K562 (cell line): ENCODE data around the gene HFE. TPM values are rescaled to one million over a fixed set of nuclear protein-coding genes. Genes with fewer than 3 reads are reported as not detected.

Experiments
- CHCHD3 ChIP-seq: fragments of 250-450 bp; sonication (Bioruptor Pico); IDR thresholded peaks from 2 replicates; pipeline ENCODE4 v2.1.2; 2022; ENCODE audit warnings: mild to moderate bottlenecking
- COPS2 ChIP-seq: fragments of 450-650 bp; conservative IDR thresholded peaks from 2 replicates; pipeline ENCODE4 v1.6.1; 2016; ENCODE audit warnings: mild to moderate bottlenecking, moderate library complexity
- CREM ChIP-seq: IDR thresholded peaks from 2 replicates; pipeline ENCODE4 v1.6.1; 2014; ENCODE audit warnings: antibody characterized with exemption, low read depth
- DMBX1 ChIP-seq: fragments of 250-450 bp; sonication (Bioruptor Pico); IDR thresholded peaks from 2 replicates; pipeline ENCODE4 v1.8.0; 2022; ENCODE audit warnings: inconsistent platforms, mild to moderate bottlenecking, moderate library complexity, borderline replicate concordance
- EP300 ChIP-seq: IDR thresholded peaks from 2 replicates; pipeline ENCODE4 v1.6.1; 2012; ENCODE audit warnings: low read length, improper control_type of control experiment
- ESRRB ChIP-seq: fragments of 250-450 bp; sonication (Bioruptor Pico); IDR thresholded peaks from 2 replicates; pipeline ENCODE4 v1.5.0; 2020; ENCODE audit warnings: mild to moderate bottlenecking, moderate library complexity, borderline replicate concordance
- GTF2A2 ChIP-seq: IDR thresholded peaks from 2 replicates; pipeline ENCODE4 v1.6.1; 2016; ENCODE audit warnings: mild to moderate bottlenecking, missing genetic modification characterization, missing compliant biosample characterization
- ILK ChIP-seq: fragments of 450-650 bp; IDR thresholded peaks from 2 replicates; pipeline ENCODE4 v1.6.1; 2016; ENCODE audit warnings: missing genetic modification characterization, low read depth, mild to moderate bottlenecking, missing compliant biosample characterization, moderate library complexity, borderline replicate concordance
- KAT7 ChIP-seq: sonication (generic); formaldehyde crosslinking; IDR thresholded peaks from 2 replicates; pipeline ENCODE4 v1.8.0; 2022; ENCODE audit warnings: missing genetic modification reagents, mild to moderate bottlenecking, borderline replicate concordance
- MEIS2 ChIP-seq: fragments of 450-650 bp; IDR thresholded peaks from 2 replicates; pipeline ENCODE4 v1.6.1; 2014; ENCODE audit warnings: mild to moderate bottlenecking; ENCODE audit not compliant: partially characterized antibody
- MYC ChIP-seq, 2 experiments: fragments of 250-450 bp in 1 of 2; sonication (Bioruptor Pico) in 1 of 2; IDR thresholded peaks; 2 replicates each; pipeline versions ENCODE4 v1.5.1 to v1.6.1; 2012 to 2021; ENCODE audit warnings: low read depth in 2 of 2, borderline replicate concordance in 1 of 2, improper control_type of control experiment in 1 of 2, low read length in 1 of 2, mild to moderate bottlenecking in 1 of 2, moderate library complexity in 1 of 2
- NR4A1 ChIP-seq, 2 experiments: fragments of 250-450 bp in 1 of 2; fragments of 450-650 bp in 1 of 2; sonication (Bioruptor Pico) in 1 of 2; IDR thresholded peaks; 2 replicates each; pipeline versions ENCODE4 v1.4.0 to v1.6.1; 2016 to 2020; ENCODE audit warnings: mild to moderate bottlenecking in 2 of 2, missing compliant biosample characterization in 1 of 2, missing genetic modification characterization in 1 of 2, moderate library complexity in 1 of 2
- PML ChIP-seq: IDR thresholded peaks from 2 replicates; pipeline ENCODE4 v1.6.1; 2012; ENCODE audit warnings: low read length, inconsistent platforms
- POLR2H ChIP-seq: IDR thresholded peaks from 2 replicates; pipeline ENCODE4 v1.6.1; 2016; ENCODE audit warnings: missing genetic modification characterization, low read depth, mild to moderate bottlenecking, control low read depth, missing compliant biosample characterization, moderate library complexity
- PPARD ChIP-seq: fragments of 250-450 bp; sonication (Bioruptor Pico); IDR thresholded peaks from 2 replicates; pipeline ENCODE4 v1.8.0; 2022; ENCODE audit warnings: inconsistent platforms, mild to moderate bottlenecking, moderate library complexity
- PTTG1 ChIP-seq: fragments of 450-650 bp; IDR thresholded peaks from 2 replicates; pipeline ENCODE4 v1.6.1; 2016; ENCODE audit warnings: low read depth, mild to moderate bottlenecking, missing genetic modification characterization, missing compliant biosample characterization
- RBM14 ChIP-seq: fragments of 200-400 bp; formaldehyde crosslinking; IDR thresholded peaks from 2 replicates; pipeline ENCODE4 v1.6.1; 2018; ENCODE audit warnings: low read depth, mild to moderate bottlenecking, low read length, moderate library complexity, borderline replicate concordance; ENCODE audit not compliant: insufficient read depth
- SLC30A9 ChIP-seq: fragments of 250-450 bp; sonication (Bioruptor Pico); IDR thresholded peaks from 2 replicates; pipeline ENCODE4 v1.8.0; 2022; ENCODE audit warnings: mild to moderate bottlenecking, moderate library complexity
- SMARCA5 ChIP-seq: fragments of 450-650 bp; IDR thresholded peaks from 2 replicates; pipeline ENCODE4 v1.6.1; 2016
- SPI1 ChIP-seq: IDR thresholded peaks from 2 replicates; pipeline ENCODE4 v1.6.1; 2011; ENCODE audit warnings: low read depth, low read length, control low read depth, borderline replicate concordance
- ZNF146 ChIP-seq: IDR thresholded peaks from one replicate; pipeline ENCODE4 v1.6.1; 2018; ENCODE audit warnings: missing compliant biosample characterization; ENCODE audit not compliant: unreplicated experiment
- polyA plus RNA-seq, 8 experiments: library from polyadenylated mRNA; depleted of rRNA in 4 of 8; stranded (reverse) in 5 of 8; unstranded in 3 of 8; fragments of >200 nt; fragmentation: Nextera tagmentation in 2 of 8; fragmentation: Illumina TruSeq in 1 of 8; extraction: Ambion mirVana in 2 of 8; extraction: Trizol in 1 of 8; gene quantifications; 2 replicates each; pipeline versions ENCODE4 v1.2.1 to v1.2.3, GENCODE V29; 2011 to 2014; ENCODE audit warnings: inconsistent platforms in 1 of 8, missing spikeins in 1 of 8
- total RNA-seq, 7 experiments: library from RNA; depleted of rRNA in 6 of 7; stranded (reverse); fragments of >200 nt in 6 of 7; fragmentation: Illumina TruSeq in 2 of 7; extraction: Trizol in 2 of 7; gene quantifications; 2 replicates each; pipeline versions ENCODE4 v1.2.1 to v1.2.3, GENCODE V29; 2011 to 2021; ENCODE audit warnings: low replicate concordance in 1 of 7
- TF ChIP-seq, protein P1 (sequence below): sonication (generic); formaldehyde crosslinking; IDR thresholded peaks from 2 replicates; pipeline ENCODE4 v1.8.1; 2023; ENCODE audit warnings: mild to moderate bottlenecking, missing genetic modification reagents, moderate library complexity
- TF ChIP-seq, protein P2 (sequence below): fragments of 450-650 bp; IDR thresholded peaks from 2 replicates; pipeline ENCODE4 v1.7.0; 2016; ENCODE audit warnings: borderline replicate concordance
- TF ChIP-seq, protein P3 (sequence below): fragments of 250-450 bp; sonication (Bioruptor Pico); IDR thresholded peaks from 2 replicates; pipeline ENCODE4 v1.8.0; 2021; ENCODE audit warnings: moderate library complexity, mild to moderate bottlenecking, inconsistent platforms

The HFE gene
- total and polyA plus RNA-seq, 9 of the 15 experiments (the other 6 are each of a cell fraction or from before 2014, with no cell fraction given), result 0.14 to 1.2 (median 0.76) TPM

DNA sequence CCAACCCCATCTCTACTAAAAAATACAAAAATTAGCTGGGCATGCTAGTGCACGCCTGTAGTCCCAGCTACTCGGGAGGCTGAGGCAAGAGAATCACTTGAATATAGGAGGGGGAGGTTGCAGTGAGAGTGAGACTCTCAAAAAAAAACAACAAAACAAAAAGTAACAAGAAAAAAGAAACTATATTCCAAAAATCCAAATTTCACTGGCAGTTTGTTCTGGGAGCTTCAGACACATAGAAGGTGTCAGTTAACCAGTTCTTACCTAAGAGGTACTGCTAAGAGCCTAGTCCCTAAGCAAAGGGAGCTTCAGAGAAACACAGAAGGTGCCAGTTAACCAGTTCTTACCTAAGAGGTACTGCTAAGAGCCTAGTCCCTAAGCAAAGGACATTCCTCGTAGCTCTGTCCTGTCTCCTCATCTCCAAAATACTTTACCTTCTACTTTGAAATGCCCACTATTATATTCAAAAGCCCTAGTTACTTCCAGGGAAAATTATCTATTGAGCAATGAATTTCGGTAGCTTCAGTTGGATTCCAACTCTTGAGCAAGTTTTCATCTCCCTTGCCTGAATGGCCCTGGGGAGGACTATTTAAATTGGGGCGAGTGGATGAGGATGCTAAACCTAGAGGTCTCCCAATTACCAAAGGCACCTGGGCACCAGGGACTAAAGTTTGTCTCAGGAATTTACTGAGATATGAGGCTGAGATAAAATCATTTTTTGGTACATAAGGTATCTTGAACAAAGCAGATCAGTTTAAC lies 41.0 kb downstream of the HFE start (continued):
- TF ChIP-seq, protein P1, sequence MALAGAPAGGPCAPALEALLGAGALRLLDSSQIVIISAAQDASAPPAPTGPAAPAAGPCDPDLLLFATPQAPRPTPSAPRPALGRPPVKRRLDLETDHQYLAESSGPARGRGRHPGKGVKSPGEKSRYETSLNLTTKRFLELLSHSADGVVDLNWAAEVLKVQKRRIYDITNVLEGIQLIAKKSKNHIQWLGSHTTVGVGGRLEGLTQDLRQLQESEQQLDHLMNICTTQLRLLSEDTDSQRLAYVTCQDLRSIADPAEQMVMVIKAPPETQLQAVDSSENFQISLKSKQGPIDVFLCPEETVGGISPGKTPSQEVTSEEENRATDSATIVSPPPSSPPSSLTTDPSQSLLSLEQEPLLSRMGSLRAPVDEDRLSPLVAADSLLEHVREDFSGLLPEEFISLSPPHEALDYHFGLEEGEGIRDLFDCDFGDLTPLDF (CRISPR knock-in tag), result no peak
- TF ChIP-seq ILK (no peak), POLR2H (tag) (no peak), EP300 (no peak), ZNF146 (no peak), SMARCA5 (no peak), COPS2 (no peak), SPI1 (no peak), KAT7 (CRISPR knock-in tag) (no peak), MYC (IDR thresholded peaks at IDR 0.05; ENCODE audit: low read depth, low read length) (no peak), MYC (CRISPR knock-in tag; IDR thresholded peaks at IDR 0.05; ENCODE audit: borderline replicate concordance, low read depth) (no peak), PPARD (CRISPR knock-in tag) (no peak), DMBX1 (no peak), MEIS2 (no peak), GTF2A2 (tag) (no peak), CHCHD3 (CRISPR knock-in tag) (peak; percentile 86), SLC30A9 (CRISPR knock-in tag) (no peak), PML (0 out of 2 replicates have a peak, but pooled peaks have one; percentile 19), NR4A1 (CRISPR knock-in tag; IDR thresholded peaks at IDR 0.05) (no peak), NR4A1 (tag; IDR thresholded peaks at IDR 0.05) (no peak), ESRRB (CRISPR knock-in tag) (no peak), RBM14 (no peak), PTTG1 (tag) (no peak), CREM (no peak)
- TF ChIP-seq, protein P2, sequence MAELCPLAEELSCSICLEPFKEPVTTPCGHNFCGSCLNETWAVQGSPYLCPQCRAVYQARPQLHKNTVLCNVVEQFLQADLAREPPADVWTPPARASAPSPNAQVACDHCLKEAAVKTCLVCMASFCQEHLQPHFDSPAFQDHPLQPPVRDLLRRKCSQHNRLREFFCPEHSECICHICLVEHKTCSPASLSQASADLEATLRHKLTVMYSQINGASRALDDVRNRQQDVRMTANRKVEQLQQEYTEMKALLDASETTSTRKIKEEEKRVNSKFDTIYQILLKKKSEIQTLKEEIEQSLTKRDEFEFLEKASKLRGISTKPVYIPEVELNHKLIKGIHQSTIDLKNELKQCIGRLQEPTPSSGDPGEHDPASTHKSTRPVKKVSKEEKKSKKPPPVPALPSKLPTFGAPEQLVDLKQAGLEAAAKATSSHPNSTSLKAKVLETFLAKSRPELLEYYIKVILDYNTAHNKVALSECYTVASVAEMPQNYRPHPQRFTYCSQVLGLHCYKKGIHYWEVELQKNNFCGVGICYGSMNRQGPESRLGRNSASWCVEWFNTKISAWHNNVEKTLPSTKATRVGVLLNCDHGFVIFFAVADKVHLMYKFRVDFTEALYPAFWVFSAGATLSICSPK, result no peak
- TF ChIP-seq, protein P3, sequence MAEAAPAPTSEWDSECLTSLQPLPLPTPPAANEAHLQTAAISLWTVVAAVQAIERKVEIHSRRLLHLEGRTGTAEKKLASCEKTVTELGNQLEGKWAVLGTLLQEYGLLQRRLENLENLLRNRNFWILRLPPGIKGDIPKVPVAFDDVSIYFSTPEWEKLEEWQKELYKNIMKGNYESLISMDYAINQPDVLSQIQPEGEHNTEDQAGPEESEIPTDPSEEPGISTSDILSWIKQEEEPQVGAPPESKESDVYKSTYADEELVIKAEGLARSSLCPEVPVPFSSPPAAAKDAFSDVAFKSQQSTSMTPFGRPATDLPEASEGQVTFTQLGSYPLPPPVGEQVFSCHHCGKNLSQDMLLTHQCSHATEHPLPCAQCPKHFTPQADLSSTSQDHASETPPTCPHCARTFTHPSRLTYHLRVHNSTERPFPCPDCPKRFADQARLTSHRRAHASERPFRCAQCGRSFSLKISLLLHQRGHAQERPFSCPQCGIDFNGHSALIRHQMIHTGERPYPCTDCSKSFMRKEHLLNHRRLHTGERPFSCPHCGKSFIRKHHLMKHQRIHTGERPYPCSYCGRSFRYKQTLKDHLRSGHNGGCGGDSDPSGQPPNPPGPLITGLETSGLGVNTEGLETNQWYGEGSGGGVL (CRISPR knock-in tag), result no peak
